Measurements from ENCODE around the gene NECTIN2.
"Not testable (repeated sequence)": the region's sequence is repeated elsewhere in the genome, so short reads cannot be mapped to it uniquely, and the experiment has no call there.

NECTIN2 gene

GRCh38 chr19:44887648-44888047 lies 41.6 kb downstream of the NECTIN2 start:
- no peak for DNase-seq

GRCh38 chr19:44888335-44888734 lies 42.2 kb downstream of the NECTIN2 start:
- not testable (repeated sequence) for DNase-seq

- DNase-seq, result no peak
Observed at GRCh38 chr19:44889830-44890365, 43.8 kb downstream of the NECTIN2 start.

- DNase-seq, result peak; percentile 100
Observed at GRCh38 chr19:44890366-44891015, 44.4 kb downstream of the NECTIN2 start.

- no peak for DNase-seq
Observed at GRCh38 chr19:44891016-44891882, 45.2 kb downstream of the NECTIN2 start, which contains the start of gene TOMM40. TSS of gene TOMM40 (plus strand) at chr19:44891254. CDS start at chr19:44891416, 162 bp downstream.

GRCh38 chr19:44892932-44893331 lies 46.8 kb downstream of the NECTIN2 start:
- no peak for DNase-seq

- DNase-seq, result no peak
Observed at GRCh38 chr19:44893332-44894051, 47.4 kb downstream of the NECTIN2 start.

GRCh38 chr19:44894052-44894400 lies 47.9 kb downstream of the NECTIN2 start:
- no peak for DNase-seq

GRCh38 chr19:44894946-44895345 lies 48.8 kb downstream of the NECTIN2 start:
- no peak for DNase-seq

- no peak for DNase-seq
Observed at GRCh38 chr19:44897835-44898234, 51.7 kb downstream of the NECTIN2 start.

GRCh38 chr19:44900328-44901244 lies 54.5 kb downstream of the NECTIN2 start:
- DNase-seq, result no peak

- DNase-seq, result no peak
Observed at GRCh38 chr19:44903216-44903601, 57.1 kb downstream of the NECTIN2 start.

GRCh38 chr19:44903602-44904425 lies 57.7 kb downstream of the NECTIN2 start:
- peak; percentile 85 for DNase-seq

- no peak for DNase-seq
Observed at GRCh38 chr19:44904426-44904994, 58.4 kb downstream of the NECTIN2 start.

- no peak for DNase-seq
Observed at GRCh38 chr19:44905437-44906160, 59.5 kb downstream of the NECTIN2 start, which contains the start of gene APOE. TSS of gene APOE (plus strand) at chr19:44905796. CDS start at chr19:44906625, 829 bp downstream.

- no peak for DNase-seq
Observed at GRCh38 chr19:44907613-44908012, 61.5 kb downstream of the NECTIN2 start.

GRCh38 chr19:44908074-44908835 lies 62.2 kb downstream of the NECTIN2 start:
- DNase-seq, result no peak

GRCh38 chr19:44908836-44909261 lies 62.8 kb downstream of the NECTIN2 start:
- DNase-seq, result no peak

GRCh38 chr19:44909775-44910174 lies 63.7 kb downstream of the NECTIN2 start:
- DNase-seq, result no peak

Data from right hindlimb (tissue), 1 donor.